B cell (primary cell): ENCODE measurements around the gene FHL1. TPM values are rescaled to one million over a fixed set of nuclear protein-coding genes. Genes with fewer than 3 reads are reported as not detected.

Source experiments
- ATAC-seq: fragments of 200-7000 bp; cut with Tn5 transposase; one replicate; pipeline ENCODE4 v1.10.0; 2021; ENCODE audit warnings: low read depth, mild to moderate bottlenecking, moderate number of reproducible peaks, moderate library complexity
- CTCF ChIA-PET: fragments of 350-600 bp; sonication (Branson Sonifier 250); formaldehyde crosslinking; loops from one replicate; lab custom pipeline; 2021; ENCODE audit warnings: antibody characterized with exemption, inconsistent platforms; lab: Charles Lee
- POLR2A ChIA-PET: fragments of 350-600 bp; sonication (Branson Sonifier 250); formaldehyde crosslinking; loops from one replicate; lab custom pipeline; 2021; ENCODE audit warnings: antibody characterized with exemption; lab: Charles Lee
- DNase-seq: peaks from one replicate; pipeline ENCODE4 v3.0.0; 2013
- H2AFZ ChIP-seq: 2 replicates; pipeline ENCODE4 v1.6.1; 2012; ENCODE audit warnings: mild to moderate bottlenecking, low read depth, low read length; ENCODE audit not compliant: insufficient read depth, poor library complexity, severe bottlenecking
- H3K27ac ChIP-seq, 2 donors: 1 replicate in 1 of 2; 2 replicates in 1 of 2; pipeline ENCODE4 v1.5.1; 2012 to 2013; ENCODE audit warnings: low read length in 2 of 2, mild to moderate bottlenecking in 2 of 2, moderate library complexity in 1 of 2
- H3K27me3 ChIP-seq, 4 experiments: fragments of 200-600 bp in 1 of 4; sonication (generic) in 1 of 4; replicated peaks in 1 of 4; 1 replicate in 2 of 4; 2 replicates in 2 of 4; pipeline versions ENCODE4 v1.6.1 to v1.7.0; 2013 to 2016; ENCODE audit warnings: low read length in 3 of 4, mild to moderate bottlenecking in 2 of 4, mixed read lengths in 1 of 4, moderate library complexity in 1 of 4; ENCODE audit not compliant: insufficient read depth in 4 of 4, control insufficient read depth in 3 of 4; ENCODE audit errors: control extremely low read depth in 1 of 4
- H3K36me3 ChIP-seq, 2 experiments: replicated peaks in 1 of 2; 1 replicate in 1 of 2; 2 replicates in 1 of 2; pipeline versions ENCODE4 v1.6.1 to v1.7.1; 2013; ENCODE audit warnings: low read length in 1 of 2; ENCODE audit not compliant: insufficient read depth in 2 of 2, control insufficient read depth in 1 of 2; ENCODE audit errors: control extremely low read depth in 1 of 2, extremely low read depth in 1 of 2
- H3K4me1 ChIP-seq, 2 donors: fragments of 200-600 bp in 1 of 2; sonication (generic) in 1 of 2; 1 replicate in 1 of 2; 2 replicates in 1 of 2; pipeline versions ENCODE4 v1.5.1 to v1.6.1; 2013 to 2017; ENCODE audit warnings: low read length in 2 of 2; ENCODE audit not compliant: control insufficient read depth in 2 of 2, insufficient read depth in 2 of 2
- H3K4me2 ChIP-seq: replicated peaks from 2 replicates; pipeline ENCODE3; 2012; ENCODE audit warnings: mild to moderate bottlenecking, low read depth, low read length; ENCODE audit not compliant: poor library complexity, severe bottlenecking
- H3K4me3 ChIP-seq, 5 experiments: fragments of 200-600 bp in 1 of 5; sonication (generic) in 1 of 5; 1 replicate in 3 of 5; 2 replicates in 2 of 5; pipeline versions ENCODE4 v1.5.1 to v1.7.0; 2011 to 2016; ENCODE audit warnings: low read length in 4 of 5, mild to moderate bottlenecking in 4 of 5, low read depth in 2 of 5, control low read depth in 1 of 5, moderate library complexity in 1 of 5; ENCODE audit not compliant: insufficient read depth in 1 of 5; ENCODE audit errors: control extremely low read depth in 1 of 5, extremely low read depth in 1 of 5
- H3K79me2 ChIP-seq: fragments of 200-600 bp; sonication (generic); one replicate; pipeline ENCODE4 v1.6.0; 2016; ENCODE audit warnings: low read length; ENCODE audit not compliant: control insufficient read depth, insufficient read depth
- H3K9ac ChIP-seq: fragments of 200-600 bp; sonication (generic); 2 replicates; pipeline ENCODE4 v1.6.1; 2017; ENCODE audit warnings: mild to moderate bottlenecking, low read length, moderate library complexity
- H3K9me3 ChIP-seq, 3 donors: one replicate each; pipeline versions ENCODE4 v1.6.1 to v1.7.1; 2013; ENCODE audit warnings: low read length in 2 of 3; ENCODE audit not compliant: control insufficient read depth in 2 of 3, insufficient read depth in 1 of 3; ENCODE audit errors: control extremely low read depth in 1 of 3
- H4K20me1 ChIP-seq: 2 replicates; pipeline ENCODE4 v1.6.0; 2012; ENCODE audit warnings: mild to moderate bottlenecking, low read length; ENCODE audit not compliant: insufficient read depth, control insufficient read depth, poor library complexity, severe bottlenecking
- H3K27ac Mint-ChIP-seq: one replicate; pipeline ENCODE4 v1.8.0; 2021; ENCODE audit warnings: mixed read lengths
- H3K27me3 Mint-ChIP-seq: one replicate; pipeline ENCODE4 v1.8.0; 2021; ENCODE audit warnings: mixed read lengths
- H3K4me1 Mint-ChIP-seq: one replicate; pipeline ENCODE4 v1.8.0; 2021; ENCODE audit warnings: mixed read lengths
- H3K4me3 Mint-ChIP-seq: one replicate; pipeline ENCODE4 v1.8.0; 2021; ENCODE audit warnings: mixed read lengths
- H3K9me3 Mint-ChIP-seq: one replicate; pipeline ENCODE4 v1.8.0; 2022; ENCODE audit warnings: mixed read lengths; ENCODE audit not compliant: insufficient read depth
- EZH2 ChIP-seq: IDR thresholded peaks from 2 replicates; pipeline ENCODE4 v1.6.1; 2012; ENCODE audit warnings: borderline replicate concordance, low read depth, mild to moderate bottlenecking, moderate library complexity, low read length; ENCODE audit not compliant: insufficient read depth, poor library complexity, severe bottlenecking
- WGBS: methylation state at CpG from one replicate; pipeline ENCODE4 v1.1.5; 2013; ENCODE audit warnings: missing lambda C conversion rate; ENCODE audit not compliant: insufficient coverage; 5-methylcytosine and 5-hydroxymethylcytosine counted together
- intact Hi-C: fragments of 100-400 bp; cut with micrococcal nuclease; formaldehyde crosslinking; loops from one replicate; pipeline ENCODE4 v1.10.0; 2022
- polyA plus RNA-seq: library from polyadenylated mRNA; depleted of rRNA; stranded (reverse); fragments of >200 nt; gene quantifications from 2 replicates; pipeline ENCODE4 v1.2.3, GENCODE V29; 2012
- total RNA-seq, 2 donors: library from RNA; stranded (reverse); fragments of 120-200 nt in 1 of 2; gene quantifications; 1 replicate in 1 of 2; 2 replicates in 1 of 2; pipeline versions ENCODE4 v1.2.3 to v1.2.4, GENCODE V29; 2013 to 2022
- TF ChIP-seq, protein P1 (sequence below): fragments of 200-600 bp; IDR thresholded peaks from one replicate; pipeline ENCODE4 v1.8.0; 2022; ENCODE audit warnings: antibody characterized with exemption, mild to moderate bottlenecking

The FHL1 gene
- total and polyA plus RNA-seq, 2 donors (not counting 1 experiment from before 2014, with no cell fraction given): 6.7 to 8.0 TPM

- POLR2A ChIA-PET: no interaction called here
Observed at GRCh38 chrX:136191171-136191570, 43.8 kb downstream of the FHL1 start.

GRCh38 chrX:136192135-136192534 lies 44.8 kb downstream of the FHL1 start:
- no peak for ATAC-seq
- H3K4me2 ChIP-seq: no peak overlapping the region
- no peaks in the 10 kb centered on the region for H3K27me3 Mint-ChIP-seq
- DNase-seq: no peak
- H3K27ac ChIP-seq: no peak overlapping the region
- no peaks in the 10 kb centered on the region for H3K9me3 Mint-ChIP-seq
- WGBS: no CpG with 5 or more reads among the region's 2 CpGs
- intact Hi-C loops: no loop called here
- no peaks in the 10 kb centered on the region for H3K79me2 ChIP-seq
- H3K4me1 Mint-ChIP-seq: peaks cover 26% of the 10 kb centered on the region
- no peaks in the 10 kb centered on the region for H3K36me3 ChIP-seq
- no peaks in the 10 kb centered on the region for H4K20me1 ChIP-seq
- no peak overlapping the region for H2AFZ ChIP-seq
- no peak overlapping the region for H3K4me3 Mint-ChIP-seq
- no peaks in the 10 kb centered on the region for H3K9me3 ChIP-seq
- ChIA-PET POLR2A (no interaction called here), CTCF (no interaction called here)
- peaks cover 14 to 19% of the 10 kb centered on the region in 2 donors for H3K4me1 ChIP-seq
- H3K4me3 ChIP-seq: no peak overlapping the region
- H3K27ac Mint-ChIP-seq: no peak overlapping the region
- TF ChIP-seq, protein P1, sequence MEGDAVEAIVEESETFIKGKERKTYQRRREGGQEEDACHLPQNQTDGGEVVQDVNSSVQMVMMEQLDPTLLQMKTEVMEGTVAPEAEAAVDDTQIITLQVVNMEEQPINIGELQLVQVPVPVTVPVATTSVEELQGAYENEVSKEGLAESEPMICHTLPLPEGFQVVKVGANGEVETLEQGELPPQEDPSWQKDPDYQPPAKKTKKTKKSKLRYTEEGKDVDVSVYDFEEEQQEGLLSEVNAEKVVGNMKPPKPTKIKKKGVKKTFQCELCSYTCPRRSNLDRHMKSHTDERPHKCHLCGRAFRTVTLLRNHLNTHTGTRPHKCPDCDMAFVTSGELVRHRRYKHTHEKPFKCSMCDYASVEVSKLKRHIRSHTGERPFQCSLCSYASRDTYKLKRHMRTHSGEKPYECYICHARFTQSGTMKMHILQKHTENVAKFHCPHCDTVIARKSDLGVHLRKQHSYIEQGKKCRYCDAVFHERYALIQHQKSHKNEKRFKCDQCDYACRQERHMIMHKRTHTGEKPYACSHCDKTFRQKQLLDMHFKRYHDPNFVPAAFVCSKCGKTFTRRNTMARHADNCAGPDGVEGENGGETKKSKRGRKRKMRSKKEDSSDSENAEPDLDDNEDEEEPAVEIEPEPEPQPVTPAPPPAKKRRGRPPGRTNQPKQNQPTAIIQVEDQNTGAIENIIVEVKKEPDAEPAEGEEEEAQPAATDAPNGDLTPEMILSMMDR: no peak
- TF ChIP-seq EZH2: no peak
- no peak overlapping the region for H3K9ac ChIP-seq
- H3K27me3 ChIP-seq: no peaks in the 10 kb centered on the region

More at GRCh38 chrX:136191171-136191570, 43.8 kb downstream of the FHL1 start:
- no peaks in the 10 kb centered on the region for H3K79me2 ChIP-seq
- no peaks in the 10 kb centered on the region for H3K27me3 ChIP-seq
- DNase-seq (no peak), ATAC-seq (no peak)
- no peak overlapping the region for H2AFZ ChIP-seq
- TF ChIP-seq EZH2: no peak
- TF ChIP-seq, protein P1: no peak
- peaks cover 14 to 19% of the 10 kb centered on the region in 2 donors for H3K4me1 ChIP-seq
- CTCF ChIA-PET: interaction anchor here (1.2 kb wide), 1 partner anchor 28 kb away, joined by 3 read pairs; no protein-coding TSS in a partner anchor
- WGBS: 100% methylated on average over 3 of the region's 6 CpGs
- intact Hi-C loops: no loop called here
- no peaks in the 10 kb centered on the region for H3K27me3 Mint-ChIP-seq
- H3K9me3 Mint-ChIP-seq: no peaks in the 10 kb centered on the region
- no peaks in the 10 kb centered on the region for H4K20me1 ChIP-seq
- H3K4me3 Mint-ChIP-seq: no peak overlapping the region
- H3K4me1 Mint-ChIP-seq: peaks cover 23% of the 10 kb centered on the region
- no peaks in the 10 kb centered on the region for H3K36me3 ChIP-seq
- H3K27ac Mint-ChIP-seq: no peak overlapping the region
- H3K4me2 ChIP-seq: no peak overlapping the region
- H3K4me3 ChIP-seq: no peak overlapping the region
- no peaks in the 10 kb centered on the region for H3K9me3 ChIP-seq
- H3K27ac ChIP-seq: no peak overlapping the region
- H3K9ac ChIP-seq: no peak overlapping the region
